Lower lobe of right lung (tissue), 2 donors: ENCODE measurements around the gene U2SURP. TPM values are rescaled to one million over a fixed set of nuclear protein-coding genes. Genes with fewer than 3 reads are reported as not detected.

Experiments used
- ATAC-seq, 2 donors: fragments of 200-7000 bp; cut with Tn5 transposase; one replicate each; pipeline ENCODE4 v1.9.1; 2020 to 2022; ENCODE audit warnings: mild to moderate bottlenecking in 2 of 2, moderate library complexity in 2 of 2
- DNase-seq: peaks from one replicate; pipeline ENCODE4 v3.0.0-alpha.2; 2020
- H3K27ac ChIP-seq: fragments of 200-600 bp; one replicate; pipeline ENCODE4 v1.8.0; 2022
- H3K27me3 ChIP-seq: fragments of 200-600 bp; one replicate; pipeline ENCODE4 v1.8.0; 2022; ENCODE audit warnings: low read depth
- H3K36me3 ChIP-seq: fragments of 200-600 bp; one replicate; pipeline ENCODE4 v1.8.0; 2022; ENCODE audit warnings: mild to moderate bottlenecking
- H3K4me1 ChIP-seq: fragments of 200-600 bp; one replicate; pipeline ENCODE4 v1.8.0; 2022
- H3K4me3 ChIP-seq: fragments of 200-600 bp; one replicate; pipeline ENCODE4 v1.8.0; 2022; ENCODE audit warnings: mild to moderate bottlenecking
- H3K9me3 ChIP-seq: fragments of 200-600 bp; one replicate; pipeline ENCODE4 v1.8.0; 2022
- intact Hi-C: fragments of 100-400 bp; cut with DNase I; formaldehyde crosslinking; loops from one replicate; pipeline ENCODE4 v1.11.0; 2022
- total RNA-seq: library from RNA; stranded (reverse); fragmentation: NEBNext Ultra II Directional; extraction: Animal tissue kit (Norgen Biotek cat#: 25700); gene quantifications from one replicate; pipeline ENCODE4 v1.2.1, GENCODE V29; 2021
- TF ChIP-seq, protein P1 (sequence below): fragments of 200-600 bp; IDR thresholded peaks from one replicate; pipeline ENCODE4 v1.8.0; 2022; ENCODE audit warnings: antibody characterized with exemption, mild to moderate bottlenecking
- donor health status: DM: no; HTN: yes; CAD: no; lungs with severe emphysema.

Gene U2SURP
- total RNA-seq, 1 donor from 2014 or later: 74.0 TPM

DNA sequence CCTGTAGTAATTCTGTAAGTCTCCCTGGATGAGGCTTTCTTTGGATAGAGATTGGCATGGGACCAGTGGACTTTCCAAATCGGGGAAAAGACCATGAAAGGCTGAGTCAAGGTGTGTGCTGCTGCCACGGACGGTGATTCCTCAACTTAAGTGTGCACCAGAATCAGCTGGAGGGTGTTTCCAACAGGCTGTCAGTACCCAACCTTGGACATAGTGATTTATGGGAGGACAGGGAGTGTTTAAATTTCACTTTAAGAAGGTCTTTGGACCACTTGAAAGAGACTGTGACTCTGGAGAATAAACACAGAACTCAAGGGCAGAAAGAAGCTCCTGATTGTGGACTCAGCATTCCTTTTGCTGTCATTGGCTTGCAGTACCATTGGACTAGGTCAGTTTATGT lies 97.8 kb downstream of the U2SURP start:
- DNase-seq: no peak
- intact Hi-C loops: no loop called here
- Histone ChIP-seq H3K27ac (no peak overlapping the region), H3K4me3 (no peak overlapping the region), H3K36me3 (no peaks in the 10 kb centered on the region), H3K27me3 (no peaks in the 10 kb centered on the region), H3K4me1 (no peaks in the 10 kb centered on the region), H3K9me3 (no peaks in the 10 kb centered on the region)
- ATAC-seq: no peak
- TF ChIP-seq, protein P1, sequence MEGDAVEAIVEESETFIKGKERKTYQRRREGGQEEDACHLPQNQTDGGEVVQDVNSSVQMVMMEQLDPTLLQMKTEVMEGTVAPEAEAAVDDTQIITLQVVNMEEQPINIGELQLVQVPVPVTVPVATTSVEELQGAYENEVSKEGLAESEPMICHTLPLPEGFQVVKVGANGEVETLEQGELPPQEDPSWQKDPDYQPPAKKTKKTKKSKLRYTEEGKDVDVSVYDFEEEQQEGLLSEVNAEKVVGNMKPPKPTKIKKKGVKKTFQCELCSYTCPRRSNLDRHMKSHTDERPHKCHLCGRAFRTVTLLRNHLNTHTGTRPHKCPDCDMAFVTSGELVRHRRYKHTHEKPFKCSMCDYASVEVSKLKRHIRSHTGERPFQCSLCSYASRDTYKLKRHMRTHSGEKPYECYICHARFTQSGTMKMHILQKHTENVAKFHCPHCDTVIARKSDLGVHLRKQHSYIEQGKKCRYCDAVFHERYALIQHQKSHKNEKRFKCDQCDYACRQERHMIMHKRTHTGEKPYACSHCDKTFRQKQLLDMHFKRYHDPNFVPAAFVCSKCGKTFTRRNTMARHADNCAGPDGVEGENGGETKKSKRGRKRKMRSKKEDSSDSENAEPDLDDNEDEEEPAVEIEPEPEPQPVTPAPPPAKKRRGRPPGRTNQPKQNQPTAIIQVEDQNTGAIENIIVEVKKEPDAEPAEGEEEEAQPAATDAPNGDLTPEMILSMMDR: no peak

DNA sequence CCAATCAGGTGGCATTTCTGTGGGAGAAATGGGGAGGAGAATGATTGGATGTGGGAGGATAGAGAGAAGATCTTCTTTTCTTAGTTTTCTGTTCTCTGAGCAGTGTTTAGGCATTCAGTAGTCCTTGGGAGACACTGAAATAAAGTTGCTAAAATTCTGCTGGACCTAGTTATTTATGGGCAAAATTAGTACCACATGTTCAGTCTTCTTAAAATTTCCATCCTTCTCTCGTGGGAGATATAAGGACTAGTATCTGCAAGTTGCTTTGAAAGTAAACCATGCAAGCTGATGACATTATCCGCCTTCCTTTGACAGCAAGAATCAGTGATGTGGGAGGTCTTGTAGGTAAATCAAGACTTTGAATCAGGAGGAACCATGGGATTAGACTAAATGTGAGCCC lies 98.3 kb downstream of the U2SURP start:
- intact Hi-C loops: no loop called here
- Histone ChIP-seq H3K4me3 (no peak overlapping the region), H3K36me3 (no peaks in the 10 kb centered on the region), H3K4me1 (no peaks in the 10 kb centered on the region), H3K27ac (no peak overlapping the region), H3K9me3 (peaks cover 3% of the 10 kb centered on the region), H3K27me3 (no peaks in the 10 kb centered on the region)
- TF ChIP-seq, protein P1: no peak
- DNase-seq (no peak), ATAC-seq (no peak)

DNA sequence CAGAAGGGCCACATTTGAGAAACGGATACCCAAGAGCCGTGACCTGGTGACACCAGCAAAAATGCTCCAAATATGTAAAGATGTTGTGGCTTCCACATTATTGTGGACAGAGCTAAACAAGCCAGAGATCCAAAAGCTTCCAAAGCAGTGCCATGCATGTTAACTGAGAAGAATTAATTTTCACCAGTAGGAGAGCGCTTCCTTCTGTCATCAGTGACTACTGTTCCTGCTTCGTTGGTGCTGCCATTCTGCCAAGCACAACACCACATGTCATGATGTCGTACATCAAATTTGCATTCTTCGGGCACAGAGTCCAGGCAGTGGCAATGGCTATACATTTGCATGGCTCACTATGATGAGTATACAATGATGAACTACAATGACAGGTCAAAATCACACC lies 99.1 kb downstream of the U2SURP start:
- H3K27me3 ChIP-seq: no peaks in the 10 kb centered on the region
- no peak overlapping the region for H3K27ac ChIP-seq
- no peaks in the 10 kb centered on the region for H3K36me3 ChIP-seq
- TF ChIP-seq, protein P1: no peak
- no peak overlapping the region for H3K4me3 ChIP-seq
- no peaks in the 10 kb centered on the region for H3K4me1 ChIP-seq
- H3K9me3 ChIP-seq: peaks cover 11% of the 10 kb centered on the region
- no peak for DNase-seq
- no peak for ATAC-seq
- intact Hi-C loops: no loop called here

DNA sequence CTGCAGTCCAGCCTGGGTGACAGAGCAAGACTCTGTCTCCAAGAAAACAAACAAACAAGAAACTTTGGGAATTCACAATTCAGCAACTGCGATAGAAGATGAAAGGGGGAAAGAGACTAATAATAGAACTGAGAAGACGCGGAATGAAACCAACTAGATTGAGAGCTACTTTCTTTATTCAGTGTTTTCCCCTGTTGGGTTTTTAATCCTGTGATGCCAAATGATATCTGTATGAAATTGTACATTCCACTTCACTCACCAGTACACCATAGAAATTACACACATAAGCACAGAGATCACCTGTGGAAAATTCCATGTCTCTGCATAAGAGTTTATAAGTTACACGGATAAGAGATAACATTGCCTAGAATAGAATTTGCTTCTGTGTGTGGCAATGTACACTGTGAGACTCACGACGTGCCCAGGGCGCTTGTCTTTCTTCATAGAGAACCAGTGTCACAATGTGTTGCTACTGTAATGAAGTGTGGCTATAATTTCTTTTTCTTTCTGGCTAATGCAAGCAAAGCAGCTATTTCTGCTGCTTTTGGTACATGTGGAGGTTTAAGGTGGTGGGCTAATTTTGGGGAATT lies 100.5 kb downstream of the U2SURP start:
- H3K27me3 ChIP-seq: no peaks in the 10 kb centered on the region
- H3K9me3 ChIP-seq: peaks cover 19% of the 10 kb centered on the region
- no peak for ATAC-seq
- H3K4me1 ChIP-seq: no peaks in the 10 kb centered on the region
- no peak for DNase-seq
- TF ChIP-seq, protein P1: no peak
- H3K4me3 ChIP-seq: no peak overlapping the region
- no peak overlapping the region for H3K27ac ChIP-seq
- no peaks in the 10 kb centered on the region for H3K36me3 ChIP-seq
- intact Hi-C loops: no loop called here

DNA sequence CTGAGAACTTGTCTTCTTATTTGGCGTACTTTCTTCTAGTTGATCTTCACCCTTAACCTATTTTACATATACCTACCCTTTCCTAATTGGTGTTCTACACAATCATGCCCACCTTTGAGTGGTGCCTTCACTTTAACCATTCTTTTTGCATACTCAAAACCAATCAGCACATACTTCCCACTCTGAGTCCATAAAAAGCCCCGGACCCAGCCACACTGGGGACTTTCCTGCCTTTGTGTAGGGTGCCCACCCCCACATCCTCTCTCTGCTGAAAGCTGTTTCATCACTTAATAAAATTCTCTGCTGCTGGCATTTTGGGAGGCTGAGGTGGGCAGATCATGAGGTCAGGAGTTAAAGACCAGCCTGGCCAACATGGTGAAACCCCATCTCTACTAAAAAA lies 102.3 kb downstream of the U2SURP start:
- H3K9me3 ChIP-seq: peaks cover 19% of the 10 kb centered on the region
- TF ChIP-seq, protein P1: no peak
- ATAC-seq (no peak), DNase-seq (no peak)
- intact Hi-C loops: no loop called here
- no peaks in the 10 kb centered on the region for H3K4me1 ChIP-seq
- no peaks in the 10 kb centered on the region for H3K27me3 ChIP-seq
- no peaks in the 10 kb centered on the region for H3K36me3 ChIP-seq
- H3K27ac ChIP-seq: no peak overlapping the region
- no peak overlapping the region for H3K4me3 ChIP-seq
